Effector memory CD8-positive, alpha-beta T cell (primary cell): ENCODE data around the gene LDAH.

Experiments used
- ATAC-seq: fragments of 150-1000 bp; cut with Tn5 transposase; replicated peaks from 2 replicates; pipeline ENCODE4 v1.10.0; 2021; ENCODE audit warnings: mild to moderate bottlenecking, moderate library complexity
- DNase-seq, 3 experiments: peaks; one replicate each; pipeline ENCODE4 v3.0.0; 2021
- H3K27ac Mint-ChIP-seq, 2 donors: one replicate each; pipeline ENCODE4 v1.8.0; 2022; ENCODE audit warnings: mild to moderate bottlenecking in 2 of 2, mixed read lengths in 2 of 2, moderate library complexity in 2 of 2
- H3K27me3 Mint-ChIP-seq, 2 donors: one replicate each; pipeline ENCODE4 v1.8.0; 2022; ENCODE audit warnings: mixed read lengths in 2 of 2
- H3K36me3 Mint-ChIP-seq: one replicate; pipeline ENCODE4 v1.8.0; 2022; ENCODE audit warnings: mild to moderate bottlenecking, moderate library complexity, mixed read lengths; ENCODE audit not compliant: insufficient read depth
- H3K4me1 Mint-ChIP-seq, 2 donors: one replicate each; pipeline ENCODE4 v1.8.0; 2022; ENCODE audit warnings: low read depth in 2 of 2, mixed read lengths in 2 of 2
- H3K4me3 Mint-ChIP-seq, 2 donors: one replicate each; pipeline ENCODE4 v1.8.0; 2022; ENCODE audit warnings: mild to moderate bottlenecking in 2 of 2, mixed read lengths in 2 of 2, moderate library complexity in 2 of 2
- H3K9me3 Mint-ChIP-seq, 2 donors: one replicate each; pipeline ENCODE4 v1.8.0; 2022; ENCODE audit warnings: mixed read lengths in 2 of 2

The LDAH gene

DNA sequence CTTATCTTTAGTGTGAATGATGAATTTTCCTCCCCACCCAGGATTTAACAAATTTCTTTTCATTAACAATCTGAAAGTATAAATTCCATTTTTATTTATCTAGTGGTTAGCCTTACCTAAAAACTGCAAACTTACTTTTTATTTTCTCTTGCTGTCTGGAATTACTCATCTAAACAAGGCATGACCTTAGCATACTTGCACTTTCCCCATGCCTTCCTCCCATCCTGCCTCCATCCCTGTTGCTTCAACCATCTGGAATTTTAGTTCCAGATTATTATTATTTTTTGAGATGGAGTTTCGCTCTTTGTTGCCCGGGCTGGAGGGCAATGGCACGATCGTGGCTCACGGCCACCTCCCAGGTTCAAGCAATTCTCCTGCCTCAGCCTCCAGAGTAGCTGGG, 120.3 kb downstream of the LDAH start:
- Mint-ChIP-seq H3K27me3 (no peaks in the 10 kb centered on the region), H3K27ac (no peak overlapping the region), H3K9me3 (no peaks in the 10 kb centered on the region), H3K36me3 (no peaks in the 10 kb centered on the region), H3K4me1 (peaks cover 0 to 4% of the 10 kb centered on the region in 2 donors), H3K4me3 (no peak overlapping the region)
- no peak for ATAC-seq
- DNase-seq = no peak

DNA sequence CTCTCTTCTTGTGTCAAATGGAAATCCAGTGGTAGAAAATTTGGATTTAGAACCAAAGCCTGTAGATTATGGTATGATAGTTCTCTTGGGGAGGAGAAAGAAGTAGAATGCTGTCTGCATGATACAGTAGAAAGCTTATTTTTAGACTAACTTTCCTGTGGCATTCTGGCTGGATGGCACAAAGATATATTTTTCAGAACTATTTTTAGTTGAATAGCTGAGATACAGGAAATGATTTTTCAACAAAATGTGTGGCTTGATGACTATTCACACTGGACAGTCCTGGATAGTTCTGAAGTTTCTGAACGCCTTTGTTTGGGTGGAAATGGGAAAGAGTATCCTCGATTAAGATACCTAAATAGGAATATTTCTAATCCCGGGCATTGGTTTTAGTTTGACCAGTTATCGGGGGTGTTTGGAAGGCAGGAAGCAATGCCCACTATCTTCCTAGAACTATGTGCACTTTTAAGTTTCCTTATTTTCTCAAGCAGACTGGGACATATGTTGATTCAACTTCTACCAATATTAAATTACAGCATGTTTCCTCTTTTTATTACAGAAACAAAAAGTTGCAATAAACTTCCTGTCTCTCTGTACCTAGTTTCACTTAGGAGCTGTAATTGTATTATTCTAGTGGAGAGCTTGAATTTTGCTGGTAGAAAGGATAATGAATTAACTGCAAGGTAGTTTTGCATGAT, 123.8 kb downstream of the LDAH start:
- ATAC-seq (no peak), DNase-seq (no peak)
- no peak overlapping the region for H3K4me3 Mint-ChIP-seq
- no peaks in the 10 kb centered on the region for H3K27me3 Mint-ChIP-seq
- no peaks in the 10 kb centered on the region for H3K4me1 Mint-ChIP-seq
- no peaks in the 10 kb centered on the region for H3K9me3 Mint-ChIP-seq
- H3K36me3 Mint-ChIP-seq = no peaks in the 10 kb centered on the region
- no peak overlapping the region for H3K27ac Mint-ChIP-seq

DNA sequence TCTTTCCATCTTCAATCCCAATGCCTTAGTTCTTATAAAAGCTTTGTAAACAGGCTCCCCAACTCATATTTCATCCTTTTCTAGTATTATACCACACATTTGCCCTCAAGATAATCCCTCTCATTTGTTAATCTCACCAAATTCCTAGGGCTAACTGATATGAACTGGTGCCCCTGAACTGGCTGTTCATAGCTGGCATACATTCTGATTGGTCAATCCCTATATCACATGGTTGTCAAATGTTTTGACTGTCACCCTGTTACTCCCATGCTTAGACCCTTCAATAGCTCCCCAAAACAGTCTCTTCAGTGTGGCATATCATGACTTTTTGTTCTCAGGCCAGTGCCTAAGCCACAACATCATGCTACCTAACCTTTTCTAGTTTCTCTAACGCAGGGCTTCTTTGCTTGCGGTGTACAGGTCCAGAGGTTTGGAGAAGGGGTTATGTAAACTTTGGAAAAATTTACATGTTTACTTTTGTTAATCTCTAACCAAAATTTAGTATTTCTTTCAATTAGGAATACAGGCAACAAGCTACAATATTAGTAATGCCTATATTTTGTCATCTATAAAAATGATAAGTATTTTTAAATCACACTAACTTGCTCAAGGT, 125.5 kb downstream of the LDAH start:
- Mint-ChIP-seq H3K4me3 (no peak overlapping the region), H3K27ac (no peak overlapping the region), H3K4me1 (no peaks in the 10 kb centered on the region), H3K36me3 (peaks cover 3% of the 10 kb centered on the region), H3K27me3 (no peaks in the 10 kb centered on the region), H3K9me3 (no peaks in the 10 kb centered on the region)
- ATAC-seq (no peak), DNase-seq (no peak)

DNA sequence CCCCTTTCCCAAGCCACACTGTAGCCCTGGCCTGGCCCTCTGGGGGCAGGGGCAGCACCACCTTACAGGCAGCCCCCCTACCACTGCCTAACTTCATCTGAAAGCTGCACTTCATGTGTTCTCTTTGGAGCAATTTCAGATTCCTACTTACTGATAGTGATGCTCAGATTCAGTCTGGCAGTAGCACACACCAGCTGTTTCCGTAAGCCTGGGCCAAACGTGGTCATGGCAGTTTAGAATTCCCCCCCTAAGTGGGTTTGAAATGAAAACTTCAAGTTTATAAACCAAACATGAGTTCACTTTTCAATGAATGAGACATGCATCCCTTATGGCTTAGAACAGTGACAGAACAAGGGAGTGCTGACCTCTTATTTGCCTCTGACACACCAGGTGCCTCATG, 126.5 kb downstream of the LDAH start:
- Mint-ChIP-seq H3K27ac (no peak overlapping the region), H3K27me3 (no peaks in the 10 kb centered on the region), H3K9me3 (no peaks in the 10 kb centered on the region), H3K36me3 (peaks cover 3% of the 10 kb centered on the region), H3K4me1 (no peaks in the 10 kb centered on the region), H3K4me3 (no peak overlapping the region)
- ATAC-seq = no peak
- no peak for DNase-seq

DNA sequence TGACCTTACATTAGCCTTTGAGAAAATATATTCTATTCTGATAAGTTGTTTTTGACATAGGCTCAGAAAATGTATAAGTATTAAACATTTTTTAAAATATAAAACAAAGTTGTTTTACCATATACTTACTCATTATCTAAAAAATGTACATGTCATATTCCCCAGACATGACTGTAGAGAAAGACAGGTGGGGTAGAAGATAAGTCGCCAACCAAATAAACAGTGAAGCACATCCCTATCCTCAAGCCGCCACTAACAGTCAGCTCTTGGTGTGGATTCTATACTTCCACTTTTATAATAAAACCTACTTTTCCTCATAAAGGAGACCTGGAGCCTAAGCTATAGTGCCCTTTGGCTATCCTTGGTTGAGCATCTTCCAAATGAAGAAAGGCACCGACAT, 129.6 kb downstream of the LDAH start:
- H3K4me3 Mint-ChIP-seq = no peak overlapping the region
- DNase-seq = no peak
- H3K36me3 Mint-ChIP-seq = peaks cover 3% of the 10 kb centered on the region
- no peaks in the 10 kb centered on the region for H3K4me1 Mint-ChIP-seq
- no peaks in the 10 kb centered on the region for H3K27me3 Mint-ChIP-seq
- no peak for ATAC-seq
- H3K9me3 Mint-ChIP-seq = no peaks in the 10 kb centered on the region
- no peak overlapping the region for H3K27ac Mint-ChIP-seq

DNA sequence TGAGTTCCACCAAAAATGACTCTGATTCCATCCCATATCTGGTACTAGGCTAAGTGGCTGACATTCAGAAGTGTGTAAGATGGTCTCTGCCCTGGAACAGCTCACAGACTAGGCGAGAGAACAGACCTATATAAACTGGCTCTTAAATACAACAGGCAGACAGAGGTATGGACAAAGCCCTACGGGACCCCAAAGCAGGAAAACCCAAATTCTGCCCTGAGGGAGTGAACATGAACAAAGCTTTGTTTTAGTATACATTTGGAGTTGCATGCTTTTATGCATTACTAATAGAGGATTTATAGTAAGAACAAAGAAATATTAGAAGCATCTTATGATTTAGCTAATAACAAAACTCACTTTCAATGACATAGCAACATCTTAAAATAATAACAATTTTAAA, 130.8 kb downstream of the LDAH start:
- Mint-ChIP-seq H3K4me1 (no peaks in the 10 kb centered on the region), H3K4me3 (no peak overlapping the region), H3K36me3 (peaks cover 3% of the 10 kb centered on the region), H3K27ac (no peak overlapping the region), H3K9me3 (no peaks in the 10 kb centered on the region), H3K27me3 (no peaks in the 10 kb centered on the region)
- DNase-seq (no peak), ATAC-seq (no peak)

DNA sequence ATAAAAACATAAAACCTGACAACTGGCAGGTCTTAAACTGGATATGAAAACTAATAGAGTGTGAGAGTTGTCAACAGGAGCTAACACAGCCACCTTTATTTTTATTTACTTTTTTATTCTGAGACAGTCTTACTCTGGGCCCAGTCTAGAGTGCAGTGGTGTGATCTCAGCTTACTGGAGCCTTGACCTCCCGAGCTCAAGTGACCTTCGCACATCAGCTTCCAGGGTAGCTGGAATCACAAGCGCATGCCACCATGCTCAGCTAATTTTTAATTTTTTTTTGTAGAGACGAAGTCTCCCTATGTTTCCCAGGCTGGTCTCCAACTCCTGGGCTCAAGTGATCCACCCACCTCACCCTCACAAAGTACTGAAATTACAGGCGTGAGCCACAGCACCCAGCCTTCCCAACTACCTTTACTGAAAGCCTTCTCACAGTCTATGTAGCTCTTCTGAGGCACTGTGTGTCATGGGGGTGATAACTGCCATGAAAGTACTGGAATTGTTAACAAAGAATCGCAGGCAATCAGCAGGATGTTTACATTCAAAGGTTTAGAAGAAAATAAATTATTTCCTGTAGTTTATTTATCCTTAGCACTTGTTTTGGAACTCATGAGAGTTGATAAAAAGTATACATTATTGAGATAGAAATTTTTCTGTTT, 131.7 kb downstream of the LDAH start:
- no peak overlapping the region for H3K4me3 Mint-ChIP-seq
- no peak overlapping the region for H3K27ac Mint-ChIP-seq
- no peak for DNase-seq
- no peak for ATAC-seq
- H3K27me3 Mint-ChIP-seq = no peaks in the 10 kb centered on the region
- H3K9me3 Mint-ChIP-seq = no peaks in the 10 kb centered on the region
- peaks cover 7% of the 10 kb centered on the region for H3K36me3 Mint-ChIP-seq
- no peaks in the 10 kb centered on the region for H3K4me1 Mint-ChIP-seq

DNA sequence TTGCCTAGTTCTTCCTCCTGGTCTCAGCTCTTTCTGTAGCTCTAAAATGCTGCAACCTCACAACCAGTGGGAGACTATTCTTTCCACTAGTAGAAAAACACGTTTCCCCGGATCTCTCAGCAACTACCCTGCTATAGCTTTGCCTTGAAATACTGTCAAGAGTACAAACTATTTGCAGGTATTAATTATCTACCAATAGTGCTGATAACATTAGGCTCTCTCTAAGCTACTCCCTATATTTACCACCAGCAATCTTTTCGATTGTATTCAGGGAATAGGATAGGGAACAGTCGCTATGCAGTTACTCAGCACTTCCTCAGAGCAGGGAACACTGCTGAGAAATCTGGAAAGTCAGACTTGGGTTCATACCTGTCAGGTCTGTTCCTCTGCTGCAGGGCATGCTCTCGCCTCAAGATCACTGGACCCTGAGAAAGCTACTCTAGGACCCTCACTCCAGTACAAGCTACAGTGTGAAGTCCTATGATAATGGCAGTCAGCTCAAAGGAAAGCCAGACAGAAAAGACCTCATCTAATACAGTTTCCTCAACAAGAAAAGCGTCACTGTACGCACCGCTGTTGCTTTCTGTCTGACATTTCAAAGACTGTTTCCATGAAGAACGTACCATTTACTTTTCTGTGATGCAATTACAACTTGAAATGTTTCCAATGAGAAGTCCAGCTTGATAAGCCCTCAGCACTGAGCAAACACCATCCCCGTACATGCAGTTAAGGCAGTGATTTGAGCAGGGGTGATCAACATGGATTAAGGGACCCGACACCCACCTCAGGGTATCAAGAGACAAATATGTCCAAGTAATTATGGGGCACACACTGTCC, 133.3 kb downstream of the LDAH start:
- H3K27me3 Mint-ChIP-seq = no peaks in the 10 kb centered on the region

DNA sequence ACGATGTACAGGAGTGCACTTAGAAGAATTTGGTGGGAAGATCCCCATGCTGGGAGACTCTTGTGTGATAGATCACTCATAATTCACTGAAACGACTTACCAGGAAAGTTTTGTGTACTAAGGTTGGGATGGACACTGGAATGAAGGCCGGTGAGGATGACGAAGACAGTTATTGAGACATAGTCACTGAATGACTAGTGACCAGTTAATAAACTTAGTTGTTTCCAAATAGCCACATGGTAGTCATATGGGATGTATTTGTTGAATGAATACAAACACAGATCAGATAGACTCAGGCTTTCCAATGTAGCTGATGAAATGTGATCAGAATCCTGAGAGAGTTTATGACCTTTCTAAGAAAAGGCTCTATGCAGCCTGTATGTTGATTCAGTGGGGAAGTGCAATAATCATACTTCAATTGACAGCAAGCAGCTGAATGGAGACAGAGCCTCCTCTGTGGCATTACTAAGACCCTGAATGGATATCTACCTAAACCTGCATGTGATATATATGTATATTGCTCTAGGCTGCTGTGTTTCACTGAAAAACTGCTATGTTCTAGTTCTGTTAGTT, 135.6 kb downstream of the LDAH start:
- H3K27me3 Mint-ChIP-seq = no peaks in the 10 kb centered on the region
- no peaks in the 10 kb centered on the region for H3K4me1 Mint-ChIP-seq
- no peak for DNase-seq
- H3K36me3 Mint-ChIP-seq = peaks cover 5% of the 10 kb centered on the region
- H3K4me3 Mint-ChIP-seq = no peak overlapping the region
- no peak for ATAC-seq
- H3K27ac Mint-ChIP-seq = no peak overlapping the region
- no peaks in the 10 kb centered on the region for H3K9me3 Mint-ChIP-seq

More for the DNA sequence above, 133.3 kb downstream of the LDAH start:
- no peaks in the 10 kb centered on the region for H3K9me3 Mint-ChIP-seq
- no peak overlapping the region for H3K27ac Mint-ChIP-seq
- no peak overlapping the region for H3K4me3 Mint-ChIP-seq
- ATAC-seq = no peak
- H3K36me3 Mint-ChIP-seq = peaks cover 7% of the 10 kb centered on the region
- no peak for DNase-seq
- H3K4me1 Mint-ChIP-seq = no peaks in the 10 kb centered on the region

DNA sequence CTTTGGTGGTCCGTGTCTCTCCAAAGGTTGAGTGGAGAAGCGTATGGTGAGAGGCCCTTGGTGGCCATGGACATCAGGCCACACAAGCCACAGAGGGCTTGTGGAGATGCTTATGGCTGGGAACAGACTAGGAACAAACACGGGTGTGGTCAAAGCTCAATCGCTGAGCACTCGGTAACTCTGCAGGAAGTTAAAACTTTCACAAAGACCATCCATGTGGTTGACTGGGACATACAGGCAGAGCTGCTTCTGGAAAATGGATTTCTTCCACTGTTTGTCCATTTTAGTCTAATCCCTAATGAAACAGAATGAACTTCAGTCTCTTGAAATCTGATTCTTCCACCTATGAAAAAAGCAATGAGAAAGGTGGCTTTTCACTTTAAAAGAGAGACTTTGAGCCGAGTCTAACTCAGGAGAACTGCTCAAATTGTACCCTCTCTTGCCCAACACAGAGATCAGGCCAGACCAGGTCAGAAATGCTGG, 138.3 kb downstream of the LDAH start:
- no peaks in the 10 kb centered on the region for H3K27me3 Mint-ChIP-seq
- ATAC-seq = no peak
- H3K27ac Mint-ChIP-seq = no peak overlapping the region
- peaks cover 5% of the 10 kb centered on the region for H3K36me3 Mint-ChIP-seq
- DNase-seq = no peak
- H3K4me1 Mint-ChIP-seq = no peaks in the 10 kb centered on the region
- H3K4me3 Mint-ChIP-seq = no peak overlapping the region
- no peaks in the 10 kb centered on the region for H3K9me3 Mint-ChIP-seq

DNA sequence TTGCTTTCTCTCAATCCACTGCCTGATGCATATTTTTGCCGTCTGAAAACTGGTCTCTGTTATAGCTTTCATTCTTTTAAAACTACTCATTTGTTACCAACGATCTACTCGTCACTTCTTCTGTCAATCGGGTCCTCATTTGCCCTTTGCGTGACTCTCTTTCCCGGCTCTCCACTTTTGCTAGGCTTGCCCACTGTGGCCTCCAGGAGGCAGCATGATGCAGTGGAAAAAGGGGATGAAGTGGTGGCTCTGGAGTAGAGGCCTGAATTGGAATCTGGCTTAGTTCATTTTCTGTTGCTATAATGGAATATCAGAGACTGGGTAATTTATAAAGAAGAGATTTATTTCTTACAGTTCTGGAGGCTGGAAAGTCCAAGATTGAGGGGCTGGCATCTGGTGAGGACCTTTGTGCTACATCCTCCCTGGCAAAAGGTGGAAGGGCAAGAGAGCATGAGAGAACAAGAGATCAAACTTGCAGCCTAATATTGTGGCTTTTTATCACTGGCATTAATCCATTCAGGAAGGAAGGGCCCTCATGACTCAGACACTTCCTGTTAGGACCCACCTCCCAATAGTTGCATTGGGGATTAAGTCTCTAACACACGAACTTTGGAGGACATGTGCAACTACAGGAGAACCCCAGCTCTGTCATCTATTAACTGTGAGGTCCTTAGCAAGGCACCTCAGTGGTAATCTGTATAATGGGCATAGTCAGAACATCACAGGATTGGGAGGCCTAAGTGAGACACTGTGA, 140.6 kb downstream of the LDAH start:
- ATAC-seq (no peak), DNase-seq (no peak)
- Mint-ChIP-seq H3K4me1 (no peaks in the 10 kb centered on the region), H3K4me3 (no peak overlapping the region), H3K9me3 (no peaks in the 10 kb centered on the region), H3K27me3 (no peaks in the 10 kb centered on the region), H3K36me3 (peaks cover 15% of the 10 kb centered on the region), H3K27ac (no peak overlapping the region)

DNA sequence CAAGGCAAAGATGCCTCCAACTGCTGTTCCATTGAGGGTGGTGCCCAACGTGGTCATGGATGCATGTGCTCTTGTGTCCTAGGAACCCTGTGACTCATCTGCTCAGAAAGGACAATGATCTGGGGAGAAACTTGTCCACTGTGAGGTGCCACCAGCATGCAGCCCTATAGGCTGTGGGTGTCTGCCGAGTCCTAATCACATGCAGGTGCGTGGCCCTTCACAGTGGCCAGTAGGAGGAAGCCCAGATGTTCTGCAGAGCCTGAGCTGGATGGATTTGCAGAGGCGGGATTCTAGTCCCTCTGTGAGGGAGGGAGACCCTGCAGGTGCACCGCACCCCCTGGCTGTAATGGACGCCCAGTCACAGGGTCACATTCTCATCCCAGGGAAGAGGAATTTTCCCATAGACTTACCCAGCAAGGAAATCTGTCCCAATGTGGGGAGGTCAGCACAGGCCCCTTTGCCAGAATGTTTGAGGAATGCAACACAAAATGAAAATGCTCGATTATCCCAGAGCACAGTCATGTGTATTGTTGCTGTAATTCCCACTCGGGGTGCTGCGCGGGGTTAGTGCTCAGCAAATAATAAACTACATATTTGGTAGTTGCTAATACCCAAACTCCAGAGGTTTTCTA, 142.0 kb downstream of the LDAH start:
- no peaks in the 10 kb centered on the region for H3K9me3 Mint-ChIP-seq
- no peaks in the 10 kb centered on the region for H3K27me3 Mint-ChIP-seq
- H3K4me3 Mint-ChIP-seq = no peak overlapping the region
- peaks cover 10% of the 10 kb centered on the region for H3K36me3 Mint-ChIP-seq
- ATAC-seq = no peak
- DNase-seq = no peak
- H3K27ac Mint-ChIP-seq = no peak overlapping the region
- H3K4me1 Mint-ChIP-seq = no peaks in the 10 kb centered on the region
